Peyer's patch (tissue), 4 donors: ENCODE measurements around the gene DIO3.

Experiments used
- CTCF ChIP-seq, 6 experiments: fragments of 450-650 bp in 4 of 6; fragments of 200-600 bp in 2 of 6; sonication (generic) in 1 of 6; IDR thresholded peaks; one replicate each; pipeline ENCODE4 v1.5.1; 2017 to 2019; ENCODE audit warnings: antibody characterized with exemption in 6 of 6, mild to moderate bottlenecking in 3 of 6, moderate library complexity in 1 of 6
- POLR2A ChIP-seq, 2 donors: fragments of 450-650 bp; IDR thresholded peaks; one replicate each; pipeline ENCODE4 v1.5.1; 2017; ENCODE audit warnings: antibody characterized with exemption in 2 of 2, mild to moderate bottlenecking in 2 of 2, moderate library complexity in 2 of 2

GRCh38 chr14:101591582-101591981, 30.3 kb downstream of the DIO3 start:
- no peak for TF ChIP-seq CTCF (IDR thresholded peaks at IDR 0.05)
- no peak for TF ChIP-seq POLR2A (IDR thresholded peaks at IDR 0.05)
